Neural cell (in vitro differentiated cells): ENCODE results near the gene SH3TC2. TPM values are rescaled to one million over a fixed set of nuclear protein-coding genes. Genes with fewer than 3 reads are reported as not detected.

Source experiments
- H2AFZ ChIP-seq: fragments of 200-600, 300-800 bp; sonication (generic), shearing (Covaris generic); 2 replicates; pipeline ENCODE4 v1.6.0; 2014; ENCODE audit warnings: low read depth, mild to moderate bottlenecking, antibody characterized with exemption, low read length, moderate library complexity
- H3F3A ChIP-seq: fragments of 200-600 bp; shearing (Covaris generic); 2 replicates; pipeline ENCODE4 v1.6.1; 2016; ENCODE audit warnings: mild to moderate bottlenecking, moderate library complexity, mixed read lengths, antibody characterized with exemption, low read length; ENCODE audit not compliant: insufficient read depth, poor library complexity, severe bottlenecking
- H3K27ac ChIP-seq: fragments of 200-600, 300-800 bp; sonication (generic), shearing (Covaris generic); 2 replicates; pipeline ENCODE4 v1.5.1; 2014; ENCODE audit warnings: mild to moderate bottlenecking, low read length, moderate library complexity
- H3K27me3 ChIP-seq: fragments of 300-800, 200-600 bp; sonication (generic), shearing (Covaris generic); 2 replicates; pipeline ENCODE4 v1.6.0; 2014; ENCODE audit warnings: mild to moderate bottlenecking, low read depth, low read length, moderate library complexity; ENCODE audit not compliant: insufficient read depth
- H3K36me3 ChIP-seq: fragments of 300-800, 200-600 bp; sonication (generic), shearing (Covaris generic); 2 replicates; pipeline ENCODE4 v1.5.1; 2014; ENCODE audit warnings: mild to moderate bottlenecking, antibody characterized with exemption, low read length, moderate library complexity; ENCODE audit not compliant: insufficient read depth
- H3K4me2 ChIP-seq: fragments of 300-800, 200-600 bp; sonication (generic), shearing (Covaris generic); 2 replicates; pipeline ENCODE4 v1.6.0; 2014; ENCODE audit warnings: mild to moderate bottlenecking, low read length
- H3K4me3 ChIP-seq: fragments of 300-800, 200-600 bp; sonication (generic), shearing (Covaris generic); 2 replicates; pipeline ENCODE4 v1.5.1; 2014; ENCODE audit warnings: mild to moderate bottlenecking, low read length, moderate library complexity
- H3K79me2 ChIP-seq: fragments of 200-600 bp; shearing (Covaris generic); replicated peaks from 2 replicates; pipeline ENCODE4 v1.6.0; 2014; ENCODE audit warnings: mild to moderate bottlenecking, low read length, moderate library complexity; ENCODE audit not compliant: insufficient read depth
- H3K9ac ChIP-seq: fragments of 300-800, 200-600 bp; sonication (generic), shearing (Covaris generic); 2 replicates; pipeline ENCODE4 v1.6.1; 2016; ENCODE audit warnings: mild to moderate bottlenecking, low read length, mixed read lengths
- H3K9me2 ChIP-seq: fragments of 200-600 bp; shearing (Covaris generic); 2 replicates; pipeline ENCODE4 v1.6.1; 2016; ENCODE audit warnings: mild to moderate bottlenecking, low read length, mixed read lengths; ENCODE audit not compliant: insufficient read depth
- H3K9me3 ChIP-seq: fragments of 200-600, 300-800 bp; sonication (generic), shearing (Covaris generic); 2 replicates; pipeline ENCODE4 v1.6.1; 2016; ENCODE audit warnings: mild to moderate bottlenecking, mixed run types, low read length, moderate library complexity, mixed read lengths
- H4K20me1 ChIP-seq: fragments of 200-600 bp; shearing (Covaris generic); 2 replicates; pipeline ENCODE4 v1.6.1; 2016; ENCODE audit warnings: mild to moderate bottlenecking, mixed run types; ENCODE audit not compliant: insufficient read depth
- EP300 ChIP-seq: fragments of 450-650 bp; conservative IDR thresholded peaks from 2 replicates; pipeline ENCODE4 v1.6.1; 2014; ENCODE audit warnings: antibody characterized with exemption, mild to moderate bottlenecking, moderate library complexity; ENCODE audit not compliant: poor library complexity, severe bottlenecking
- EZH2 ChIP-seq: fragments of 200-600, 300-800 bp; shearing (Covaris generic), sonication (generic); IDR thresholded peaks from 2 replicates; pipeline ENCODE4 v1.6.1; 2014; ENCODE audit warnings: antibody characterized with exemption, low read length, borderline replicate concordance, mild to moderate bottlenecking; ENCODE audit not compliant: insufficient read depth, poor library complexity, severe bottlenecking
- MXI1 ChIP-seq: fragments of 450-650 bp; conservative IDR thresholded peaks from 2 replicates; pipeline ENCODE4 v1.6.1; 2014; ENCODE audit warnings: antibody characterized with exemption, mild to moderate bottlenecking; ENCODE audit not compliant: poor library complexity, severe bottlenecking
- POLR2AphosphoS5 ChIP-seq: IDR thresholded peaks from 2 replicates; pipeline ENCODE4 v1.6.1; 2012
- RAD21 ChIP-seq: fragments of 450-650 bp; conservative IDR thresholded peaks from 2 replicates; pipeline ENCODE4 v1.6.1; 2014; ENCODE audit warnings: antibody characterized with exemption, mild to moderate bottlenecking, moderate library complexity
- SMC3 ChIP-seq: fragments of 450-650 bp; conservative IDR thresholded peaks from 2 replicates; pipeline ENCODE4 v1.6.1; 2014; ENCODE audit warnings: antibody characterized with exemption, mild to moderate bottlenecking, moderate library complexity; ENCODE audit not compliant: poor library complexity
- TAF1 ChIP-seq: IDR thresholded peaks from 2 replicates; pipeline ENCODE4 v1.6.1; 2012; ENCODE audit warnings: low read depth
- polyA plus RNA-seq: library from polyadenylated mRNA; depleted of rRNA; stranded (reverse); fragments of >200 nt; gene quantifications from 2 replicates; pipeline ENCODE4 v1.2.3, GENCODE V29; 2014
- TF ChIP-seq, protein P1 (sequence below): IDR thresholded peaks from 2 replicates; pipeline ENCODE4 v1.6.1; 2012; ENCODE audit warnings: borderline replicate concordance
- TF ChIP-seq, protein P2 (sequence below): fragments of 450-650 bp; IDR thresholded peaks from 2 replicates; pipeline ENCODE4 v1.5.1; 2014; ENCODE audit warnings: antibody characterized with exemption, mild to moderate bottlenecking, moderate library complexity; ENCODE audit not compliant: poor library complexity, severe bottlenecking

Gene SH3TC2
- polyA plus RNA-seq, 1 donor from 2014 or later, result not detected

DNA sequence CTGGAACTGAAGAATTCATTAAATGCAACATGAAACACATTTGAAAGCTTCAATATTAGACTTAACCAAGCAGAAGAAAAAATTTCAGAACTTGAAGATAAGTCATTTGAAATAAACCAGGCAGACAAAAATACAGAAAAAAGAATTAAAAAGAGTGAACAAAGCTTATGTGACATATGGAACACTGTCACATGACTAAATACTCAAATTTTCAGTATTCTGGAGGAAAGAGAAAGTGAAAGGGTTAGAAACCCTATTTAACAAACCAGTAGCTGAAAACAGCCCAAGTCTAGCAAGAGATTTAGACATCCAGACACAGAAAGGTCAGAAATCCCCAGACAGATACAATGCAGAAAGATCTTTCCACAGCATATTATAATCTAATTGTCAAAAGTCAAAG lies 37.1 kb upstream of the SH3TC2 start:
- Histone ChIP-seq H3F3A (no peaks in the 10 kb centered on the region), H3K9me3 (peaks cover 14% of the 10 kb centered on the region), H3K27ac (no peak overlapping the region), H3K4me3 (no peak overlapping the region), H3K79me2 (no peaks in the 10 kb centered on the region), H3K9me2 (no peaks in the 10 kb centered on the region), H3K36me3 (no peaks in the 10 kb centered on the region), H4K20me1 (no peaks in the 10 kb centered on the region), H3K9ac (no peak overlapping the region), H3K4me2 (no peak overlapping the region), H2AFZ (no peak overlapping the region), H3K27me3 (no peaks in the 10 kb centered on the region)
- TF ChIP-seq SMC3, result no peak
- no peak for TF ChIP-seq TAF1
- no peak for TF ChIP-seq MXI1

DNA sequence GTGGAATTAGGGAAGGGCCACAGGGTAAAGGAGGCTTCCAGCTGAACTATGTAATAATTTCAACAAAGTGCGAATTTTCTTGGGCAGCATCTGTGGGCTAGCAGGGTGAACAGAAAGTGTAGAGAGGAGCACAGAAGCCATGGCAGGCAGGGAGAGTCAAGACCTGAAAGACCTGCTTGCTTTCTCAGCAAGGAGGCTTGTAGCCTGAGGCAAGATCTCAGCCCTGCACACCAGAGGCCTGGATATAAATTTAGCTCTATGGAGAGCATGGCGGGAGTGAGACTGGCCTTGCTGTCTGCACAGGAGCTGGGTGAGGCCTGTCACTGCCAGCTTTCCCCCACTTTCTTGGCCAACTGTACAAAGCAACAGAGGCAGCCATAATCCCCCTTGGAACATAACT lies 32.1 kb upstream of the SH3TC2 start:
- Histone ChIP-seq H3K9me3 (peaks cover 5% of the 10 kb centered on the region), H3K79me2 (no peaks in the 10 kb centered on the region), H3K9me2 (no peaks in the 10 kb centered on the region), H3K4me2 (no peak overlapping the region), H3K4me3 (no peak overlapping the region), H3K27me3 (no peaks in the 10 kb centered on the region), H3F3A (no peaks in the 10 kb centered on the region), H3K27ac (no peak overlapping the region), H3K9ac (no peak overlapping the region), H3K36me3 (no peaks in the 10 kb centered on the region), H2AFZ (no peak overlapping the region), H4K20me1 (no peaks in the 10 kb centered on the region)
- no peak for TF ChIP-seq TAF1
- TF ChIP-seq EP300, result no peak
- TF ChIP-seq POLR2AphosphoS5, result no peak
- no peak for TF ChIP-seq RAD21
- TF ChIP-seq SMC3, result no peak
- TF ChIP-seq, protein P1, sequence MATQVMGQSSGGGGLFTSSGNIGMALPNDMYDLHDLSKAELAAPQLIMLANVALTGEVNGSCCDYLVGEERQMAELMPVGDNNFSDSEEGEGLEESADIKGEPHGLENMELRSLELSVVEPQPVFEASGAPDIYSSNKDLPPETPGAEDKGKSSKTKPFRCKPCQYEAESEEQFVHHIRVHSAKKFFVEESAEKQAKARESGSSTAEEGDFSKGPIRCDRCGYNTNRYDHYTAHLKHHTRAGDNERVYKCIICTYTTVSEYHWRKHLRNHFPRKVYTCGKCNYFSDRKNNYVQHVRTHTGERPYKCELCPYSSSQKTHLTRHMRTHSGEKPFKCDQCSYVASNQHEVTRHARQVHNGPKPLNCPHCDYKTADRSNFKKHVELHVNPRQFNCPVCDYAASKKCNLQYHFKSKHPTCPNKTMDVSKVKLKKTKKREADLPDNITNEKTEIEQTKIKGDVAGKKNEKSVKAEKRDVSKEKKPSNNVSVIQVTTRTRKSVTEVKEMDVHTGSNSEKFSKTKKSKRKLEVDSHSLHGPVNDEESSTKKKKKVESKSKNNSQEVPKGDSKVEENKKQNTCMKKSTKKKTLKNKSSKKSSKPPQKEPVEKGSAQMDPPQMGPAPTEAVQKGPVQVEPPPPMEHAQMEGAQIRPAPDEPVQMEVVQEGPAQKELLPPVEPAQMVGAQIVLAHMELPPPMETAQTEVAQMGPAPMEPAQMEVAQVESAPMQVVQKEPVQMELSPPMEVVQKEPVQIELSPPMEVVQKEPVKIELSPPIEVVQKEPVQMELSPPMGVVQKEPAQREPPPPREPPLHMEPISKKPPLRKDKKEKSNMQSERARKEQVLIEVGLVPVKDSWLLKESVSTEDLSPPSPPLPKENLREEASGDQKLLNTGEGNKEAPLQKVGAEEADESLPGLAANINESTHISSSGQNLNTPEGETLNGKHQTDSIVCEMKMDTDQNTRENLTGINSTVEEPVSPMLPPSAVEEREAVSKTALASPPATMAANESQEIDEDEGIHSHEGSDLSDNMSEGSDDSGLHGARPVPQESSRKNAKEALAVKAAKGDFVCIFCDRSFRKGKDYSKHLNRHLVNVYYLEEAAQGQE, result no peak
- no peak for TF ChIP-seq EZH2
- no peak for TF ChIP-seq MXI1
- TF ChIP-seq, protein P2, sequence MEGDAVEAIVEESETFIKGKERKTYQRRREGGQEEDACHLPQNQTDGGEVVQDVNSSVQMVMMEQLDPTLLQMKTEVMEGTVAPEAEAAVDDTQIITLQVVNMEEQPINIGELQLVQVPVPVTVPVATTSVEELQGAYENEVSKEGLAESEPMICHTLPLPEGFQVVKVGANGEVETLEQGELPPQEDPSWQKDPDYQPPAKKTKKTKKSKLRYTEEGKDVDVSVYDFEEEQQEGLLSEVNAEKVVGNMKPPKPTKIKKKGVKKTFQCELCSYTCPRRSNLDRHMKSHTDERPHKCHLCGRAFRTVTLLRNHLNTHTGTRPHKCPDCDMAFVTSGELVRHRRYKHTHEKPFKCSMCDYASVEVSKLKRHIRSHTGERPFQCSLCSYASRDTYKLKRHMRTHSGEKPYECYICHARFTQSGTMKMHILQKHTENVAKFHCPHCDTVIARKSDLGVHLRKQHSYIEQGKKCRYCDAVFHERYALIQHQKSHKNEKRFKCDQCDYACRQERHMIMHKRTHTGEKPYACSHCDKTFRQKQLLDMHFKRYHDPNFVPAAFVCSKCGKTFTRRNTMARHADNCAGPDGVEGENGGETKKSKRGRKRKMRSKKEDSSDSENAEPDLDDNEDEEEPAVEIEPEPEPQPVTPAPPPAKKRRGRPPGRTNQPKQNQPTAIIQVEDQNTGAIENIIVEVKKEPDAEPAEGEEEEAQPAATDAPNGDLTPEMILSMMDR, result no peak

DNA sequence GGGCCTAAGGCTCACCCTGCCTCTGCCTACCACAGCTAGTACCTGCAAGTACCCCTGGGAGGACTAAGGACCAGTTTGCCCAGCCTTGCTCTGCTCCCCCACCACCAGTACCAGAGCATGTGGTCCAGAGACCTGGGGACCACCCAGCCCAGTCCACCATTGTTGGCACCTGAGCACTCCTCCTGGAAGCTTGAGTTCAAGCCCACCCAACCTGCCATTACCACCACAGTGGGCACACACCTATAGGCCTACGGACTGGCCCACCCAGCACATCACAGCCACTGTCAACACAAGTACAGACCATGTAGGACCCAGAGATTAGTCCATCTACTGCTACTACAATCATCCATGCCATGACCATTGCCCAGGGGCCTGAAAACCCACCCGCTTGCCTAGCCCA lies 30.8 kb upstream of the SH3TC2 start:
- TF ChIP-seq MXI1, result no peak
- TF ChIP-seq EP300, result no peak
- TF ChIP-seq SMC3, result no peak
- TF ChIP-seq, protein P2, result no peak
- no peak for TF ChIP-seq POLR2AphosphoS5
- TF ChIP-seq, protein P1, result no peak
- TF ChIP-seq RAD21, result no peak
- no peak for TF ChIP-seq EZH2
- no peak for TF ChIP-seq TAF1
- no peak overlapping the region for H3K4me3 ChIP-seq
- no peaks in the 10 kb centered on the region for H3F3A ChIP-seq
- no peak overlapping the region for H2AFZ ChIP-seq
- H4K20me1 ChIP-seq, result no peaks in the 10 kb centered on the region
- no peak overlapping the region for H3K27ac ChIP-seq
- H3K27me3 ChIP-seq, result no peaks in the 10 kb centered on the region
- no peak overlapping the region for H3K9ac ChIP-seq
- H3K36me3 ChIP-seq, result no peaks in the 10 kb centered on the region
- H3K9me2 ChIP-seq, result no peaks in the 10 kb centered on the region
- peaks cover 5% of the 10 kb centered on the region for H3K9me3 ChIP-seq
- no peaks in the 10 kb centered on the region for H3K79me2 ChIP-seq
- no peak overlapping the region for H3K4me2 ChIP-seq
